GM18861 (cell line): ENCODE measurements around the gene CNNM2.

Experiments used
- ATAC-seq: cut with Tn5 transposase; IDR thresholded peaks from one replicate; pipeline ENCODE4 v1.9.1; 2021; ENCODE audit not compliant: unreplicated experiment

The CNNM2 gene

DNA sequence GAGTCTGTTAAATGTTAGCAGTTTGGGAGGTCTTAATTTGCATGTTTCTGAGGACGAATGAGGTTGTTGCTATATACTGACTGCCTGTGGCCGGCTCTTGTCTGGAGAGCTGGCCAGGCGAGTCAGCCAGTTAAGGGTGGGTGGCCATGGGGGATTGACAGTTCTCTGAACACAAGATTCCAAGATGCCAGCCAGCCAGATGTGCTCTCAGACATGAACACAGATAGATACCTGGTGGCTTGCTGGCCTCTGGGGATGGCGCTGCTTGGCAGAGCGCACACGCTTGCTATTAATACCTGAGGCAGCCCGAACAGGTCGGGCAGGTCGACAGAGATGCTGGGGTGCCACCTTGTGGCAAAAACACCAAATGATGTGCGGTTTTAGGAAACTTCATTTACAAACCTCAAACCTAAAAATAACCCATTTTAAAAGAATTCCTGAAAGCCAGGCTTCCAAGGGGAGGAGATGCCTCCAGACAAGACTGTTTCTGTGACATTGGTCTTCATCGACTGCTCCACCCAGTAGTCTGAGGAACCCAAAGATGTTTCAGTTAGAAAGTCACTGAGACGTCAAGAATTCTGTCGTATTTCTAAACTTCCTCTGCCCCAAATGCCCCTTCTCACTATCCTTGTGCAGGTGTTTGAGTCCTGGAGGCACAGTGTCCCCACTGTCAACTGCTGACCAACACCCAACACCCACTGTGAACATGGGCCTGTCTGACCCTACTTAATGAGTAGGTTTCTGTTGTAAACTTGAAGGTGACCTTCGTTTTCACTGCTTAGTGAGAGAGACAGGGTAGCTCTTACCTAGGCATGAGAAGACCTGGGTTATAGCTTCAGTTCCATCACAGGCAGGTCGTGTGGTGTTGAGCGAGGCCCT lies 151.6 kb downstream of the CNNM2 start:
- peak; percentile 46 for ATAC-seq

- ATAC-seq = no peak
Observed at GRCh38 chr10:103072276-103072675, 154.2 kb downstream of the CNNM2 start.

- no peak for ATAC-seq
Observed at GRCh38 chr10:103072891-103073290, 154.8 kb downstream of the CNNM2 start.

GRCh38 chr10:103077020-103077419 lies 158.9 kb downstream of the CNNM2 start:
- no peak for ATAC-seq

GRCh38 chr10:103077491-103078308 lies 159.6 kb downstream of the CNNM2 start:
- no peak for ATAC-seq

DNA sequence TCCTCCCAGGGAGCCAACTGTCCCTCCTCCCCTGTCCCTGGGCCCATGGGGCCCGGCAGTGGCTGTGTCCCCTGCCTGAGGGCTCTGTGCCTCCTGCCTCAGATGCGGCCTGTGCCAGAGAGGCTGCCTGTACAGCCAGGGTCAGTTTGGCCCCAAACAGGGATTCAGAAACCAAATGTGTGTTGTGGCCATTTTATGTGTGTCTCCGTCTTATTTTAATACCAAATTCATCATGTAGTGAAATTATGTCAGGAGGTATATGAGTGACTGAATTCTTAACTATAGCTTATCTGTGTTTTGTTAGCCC lies 160.2 kb downstream of the CNNM2 start:
- ATAC-seq = no peak

GRCh38 chr10:103078676-103079075 lies 160.6 kb downstream of the CNNM2 start:
- no peak for ATAC-seq

DNA sequence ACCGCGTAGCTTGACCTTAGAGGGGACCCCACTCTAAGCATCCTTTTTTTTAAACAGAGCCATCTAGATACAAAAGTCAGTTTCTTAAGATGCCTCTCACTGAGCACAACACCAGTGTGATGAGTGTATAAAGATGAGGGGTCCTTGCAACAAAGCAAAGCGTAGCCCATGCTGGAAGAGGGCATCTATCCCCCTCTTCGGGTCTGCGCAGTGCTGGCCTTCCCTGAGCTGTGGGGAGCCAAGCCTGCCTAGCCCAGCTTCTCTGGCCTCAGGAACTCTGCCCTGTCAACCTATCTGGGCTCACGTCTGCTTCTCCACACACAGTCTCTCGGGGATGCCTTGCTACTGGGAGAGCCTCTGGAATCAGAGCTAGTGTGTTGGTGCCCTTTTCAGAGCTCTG lies 161.0 kb downstream of the CNNM2 start:
- no peak for ATAC-seq

DNA sequence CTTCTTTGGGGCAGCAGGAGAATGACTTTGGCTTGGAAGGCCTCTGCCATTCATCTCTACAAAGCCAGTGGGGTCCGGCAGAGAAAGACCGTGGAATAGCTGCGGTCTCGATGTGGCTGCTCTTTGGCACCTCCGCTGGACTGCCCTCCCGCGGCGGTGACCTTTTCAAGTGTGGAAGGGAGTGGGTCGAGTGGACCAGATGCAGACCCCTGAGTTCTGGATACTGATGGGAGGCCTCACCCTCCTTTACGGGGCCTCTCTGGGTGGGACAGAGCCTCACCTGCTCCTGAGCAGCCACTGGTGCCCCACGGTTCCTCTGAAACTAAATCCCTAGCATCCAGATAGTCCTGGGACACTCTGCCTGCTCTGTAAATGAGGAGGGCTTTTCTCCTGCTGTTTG lies 161.9 kb downstream of the CNNM2 start:
- no peak for ATAC-seq

DNA sequence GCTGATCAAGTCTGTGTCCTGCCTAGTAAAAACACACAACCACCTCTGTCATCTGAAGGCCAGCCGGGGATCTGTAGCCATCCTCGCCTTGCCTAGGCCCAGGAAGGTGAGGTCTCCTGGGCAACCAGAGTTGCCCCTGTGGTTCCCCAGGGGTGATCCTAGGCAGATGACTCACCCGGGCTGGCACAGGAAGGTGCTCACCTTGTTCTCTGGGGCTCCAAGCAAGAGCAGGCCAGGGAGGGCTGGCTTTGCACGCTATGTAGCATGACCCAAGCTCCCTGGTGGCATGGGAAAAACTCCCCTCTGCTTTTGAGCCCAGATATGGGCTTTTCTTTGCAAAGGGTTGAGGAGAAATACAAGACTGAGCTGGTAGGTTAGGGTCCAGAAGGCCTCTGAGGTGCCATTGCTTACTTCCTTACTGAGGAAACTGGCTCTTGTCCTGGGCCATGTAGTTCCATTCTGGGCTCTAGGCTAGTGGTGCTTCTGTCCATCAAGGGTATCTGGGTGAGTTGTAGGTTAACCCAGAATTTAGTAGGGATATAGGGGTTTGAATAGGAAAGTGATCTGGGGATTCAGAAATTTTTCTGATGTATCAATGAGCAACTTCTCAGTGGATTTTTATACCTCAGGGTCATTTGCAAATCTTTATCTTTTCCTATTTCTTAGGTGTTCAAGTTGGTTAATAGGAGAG lies 162.9 kb downstream of the CNNM2 start:
- no peak for ATAC-seq

- no peak for ATAC-seq
Observed at GRCh38 chr10:103082683-103083082, 164.6 kb downstream of the CNNM2 start.

GRCh38 chr10:103083266-103083976 lies 165.3 kb downstream of the CNNM2 start:
- no peak for ATAC-seq

GRCh38 chr10:103083977-103084320 lies 165.9 kb downstream of the CNNM2 start:
- no peak for ATAC-seq

DNA sequence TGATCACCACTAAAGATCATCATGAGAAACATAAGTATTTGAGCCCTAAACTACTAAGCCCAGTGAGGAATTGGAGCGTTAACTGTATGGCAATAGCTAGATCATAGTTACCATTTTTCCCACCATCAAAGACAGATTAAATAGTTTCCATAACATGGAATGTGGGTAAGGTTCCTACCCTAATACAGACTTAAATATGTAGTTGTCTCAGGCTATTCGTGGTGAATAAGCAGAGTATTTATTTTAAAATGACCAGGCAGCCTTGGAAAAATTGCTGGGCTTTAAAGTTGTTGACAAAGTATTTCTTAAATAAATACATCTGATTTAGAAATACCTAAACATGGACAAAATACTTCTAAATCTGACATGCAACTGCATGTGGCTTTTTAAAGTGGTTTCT lies 168.2 kb downstream of the CNNM2 start:
- ATAC-seq = no peak

DNA sequence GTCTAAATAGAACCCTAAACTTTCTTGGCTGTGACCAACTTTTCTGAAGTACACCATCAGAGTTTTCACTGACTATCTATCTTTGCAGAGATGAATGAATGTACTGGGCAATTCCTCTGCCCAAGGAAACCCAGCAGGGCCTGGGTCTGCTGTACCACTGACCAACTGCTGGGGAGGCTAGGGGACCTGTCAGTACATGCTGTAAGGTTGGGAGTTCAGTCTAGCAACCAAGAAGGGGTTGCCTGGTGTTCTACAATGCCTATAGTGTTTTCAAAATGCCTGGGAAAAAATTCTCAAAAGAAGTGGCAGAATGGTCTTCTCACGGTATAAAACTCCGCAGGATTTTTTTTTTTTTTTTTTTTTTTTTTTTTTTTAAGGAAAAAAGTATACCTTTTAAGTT lies 168.7 kb downstream of the CNNM2 start:
- no peak for ATAC-seq

- ATAC-seq = no peak
Observed at GRCh38 chr10:103089493-103089892, 171.4 kb downstream of the CNNM2 start.

- no peak for ATAC-seq
Observed at GRCh38 chr10:103090911-103091310, 172.8 kb downstream of the CNNM2 start.

DNA sequence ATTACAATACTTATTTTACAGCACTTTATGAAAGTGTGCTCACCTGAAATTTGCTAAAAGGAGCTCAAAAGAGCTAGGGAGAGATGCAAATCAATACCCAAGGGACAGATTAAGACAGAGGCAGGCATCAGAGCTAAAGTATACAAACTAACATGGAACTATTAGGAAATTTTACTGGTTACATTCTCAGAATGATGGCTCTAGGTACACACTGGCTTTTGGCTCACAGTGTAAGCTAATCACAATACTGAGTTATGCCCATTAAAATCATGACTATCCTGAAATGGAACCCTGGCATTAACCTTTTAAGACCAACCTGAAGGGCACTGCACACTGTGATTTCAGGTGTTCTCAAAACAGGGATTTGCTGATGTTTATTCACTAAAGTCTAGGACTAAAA lies 176.9 kb downstream of the CNNM2 start:
- ATAC-seq = no peak

- no peak for ATAC-seq
Observed at GRCh38 chr10:103096130-103096529, 178.0 kb downstream of the CNNM2 start.

DNA sequence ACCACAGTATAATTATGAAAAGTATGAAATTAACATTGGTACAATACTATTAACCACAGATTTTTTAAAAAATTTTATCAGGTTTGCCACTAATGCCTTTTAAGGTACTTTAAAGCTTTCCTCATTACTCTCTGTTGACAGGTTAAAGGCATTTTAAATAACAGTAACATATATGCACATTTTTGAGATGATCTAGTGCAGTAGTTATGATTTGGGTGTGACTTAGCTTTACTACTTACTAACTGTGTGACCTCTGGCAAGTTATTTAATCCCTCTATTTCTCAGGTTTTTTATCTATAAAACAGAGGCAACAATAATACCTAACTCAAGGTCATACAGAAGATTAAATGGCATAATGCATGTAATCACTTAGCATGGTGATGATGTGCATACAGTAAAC lies 180.1 kb downstream of the CNNM2 start:
- no peak for ATAC-seq

DNA sequence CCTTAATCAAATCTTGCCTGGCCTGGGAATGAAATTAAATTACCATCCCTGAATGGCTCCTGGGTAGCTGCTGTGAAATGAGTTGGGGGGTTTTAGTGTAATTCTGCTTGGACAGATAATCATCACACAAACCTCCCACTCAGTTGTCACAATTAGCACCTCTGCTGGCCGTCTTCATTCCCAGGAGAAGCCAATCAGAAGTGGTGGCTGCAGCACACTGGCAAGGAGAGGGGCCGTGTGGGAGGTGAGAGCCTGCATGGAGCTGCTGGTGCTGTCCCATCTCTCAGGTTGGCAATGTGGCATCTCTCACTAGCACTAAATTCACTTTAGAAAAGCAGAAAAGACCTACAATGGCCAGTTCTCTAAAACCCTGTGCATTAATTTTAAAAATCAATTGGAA lies 182.5 kb downstream of the CNNM2 start:
- no peak for ATAC-seq
